ENCODE data around the gene C2orf72.
A peak's percentile ranks its signal among the peaks of the same experiment; 100 is the strongest.

C2orf72 gene

DNA sequence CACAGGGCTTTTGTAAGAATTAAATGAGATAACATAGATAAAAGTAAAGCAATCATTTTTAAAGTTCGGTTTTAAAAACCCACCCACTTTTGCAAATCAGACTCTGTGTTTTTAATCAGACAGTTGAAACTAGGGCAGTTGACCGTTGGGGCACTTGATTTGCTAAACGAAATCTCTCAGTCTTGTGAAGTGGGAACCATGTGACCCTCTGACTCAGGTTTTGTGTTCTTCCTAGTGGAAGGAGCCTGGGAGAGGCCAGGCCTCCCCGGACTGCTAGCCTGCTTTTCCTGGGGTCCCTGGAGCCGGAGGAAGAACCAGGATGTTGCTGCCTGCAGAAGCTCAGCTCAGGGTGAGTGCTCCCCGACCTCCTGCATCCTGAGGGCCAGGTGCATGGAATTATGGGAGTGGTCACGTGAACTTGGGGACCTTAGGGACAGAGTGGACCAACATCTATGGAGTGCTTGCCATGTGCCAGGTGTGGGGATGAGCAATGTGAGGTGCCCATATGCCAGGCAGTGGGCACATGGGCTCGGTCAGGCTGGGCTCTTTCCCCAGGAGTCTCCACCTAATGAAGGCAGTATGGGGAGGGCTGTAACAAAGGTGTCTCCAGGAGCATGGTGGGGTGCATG lies 3.9 kb downstream of the C2orf72 start:
- DNase-seq (ENCODE audit: low read depth in 3 of 3, low spot score in 1 of 3) = no peak

DNA sequence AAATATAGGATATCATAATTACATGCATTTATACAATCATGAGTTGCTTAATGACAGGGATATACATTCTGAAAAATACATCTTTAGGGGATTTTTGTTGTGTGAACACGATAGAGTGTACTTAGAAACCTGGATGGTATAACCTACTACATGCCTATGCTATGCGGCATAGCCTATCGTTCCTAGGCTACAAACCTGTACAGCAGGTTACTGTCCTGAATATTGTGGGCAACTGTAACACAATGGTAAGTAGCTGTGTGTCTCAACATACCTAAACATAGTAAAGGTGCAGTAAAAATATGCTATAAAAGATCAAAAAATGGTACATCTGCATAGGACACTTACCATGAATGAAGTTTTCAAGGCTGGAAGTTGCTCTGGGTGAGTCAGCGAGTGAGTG lies 6.5 kb downstream of the C2orf72 start:
- DNase-seq (ENCODE audit: low read depth in 3 of 3, low spot score in 1 of 3) = no peak

DNA sequence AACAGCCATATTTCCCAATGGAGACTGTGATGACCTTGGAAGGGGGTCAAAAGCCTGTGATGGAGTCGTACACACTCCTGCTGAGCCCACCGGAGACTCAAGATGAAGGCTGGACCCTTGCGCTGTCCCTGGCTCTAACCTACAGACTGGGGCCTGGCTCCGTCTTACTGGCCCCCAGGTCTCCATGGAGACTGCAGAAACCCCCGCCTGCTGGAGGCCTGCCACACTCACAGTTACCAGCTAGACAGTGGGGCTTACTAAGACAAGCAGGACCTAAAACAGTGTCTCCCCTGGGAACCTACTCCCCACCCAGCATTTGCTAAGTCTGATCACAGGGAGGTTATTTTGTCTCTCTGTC lies 9.6 kb downstream of the C2orf72 start:
- DNase-seq (ENCODE audit: low read depth in 3 of 3, low spot score in 1 of 3) = no peak

DNA sequence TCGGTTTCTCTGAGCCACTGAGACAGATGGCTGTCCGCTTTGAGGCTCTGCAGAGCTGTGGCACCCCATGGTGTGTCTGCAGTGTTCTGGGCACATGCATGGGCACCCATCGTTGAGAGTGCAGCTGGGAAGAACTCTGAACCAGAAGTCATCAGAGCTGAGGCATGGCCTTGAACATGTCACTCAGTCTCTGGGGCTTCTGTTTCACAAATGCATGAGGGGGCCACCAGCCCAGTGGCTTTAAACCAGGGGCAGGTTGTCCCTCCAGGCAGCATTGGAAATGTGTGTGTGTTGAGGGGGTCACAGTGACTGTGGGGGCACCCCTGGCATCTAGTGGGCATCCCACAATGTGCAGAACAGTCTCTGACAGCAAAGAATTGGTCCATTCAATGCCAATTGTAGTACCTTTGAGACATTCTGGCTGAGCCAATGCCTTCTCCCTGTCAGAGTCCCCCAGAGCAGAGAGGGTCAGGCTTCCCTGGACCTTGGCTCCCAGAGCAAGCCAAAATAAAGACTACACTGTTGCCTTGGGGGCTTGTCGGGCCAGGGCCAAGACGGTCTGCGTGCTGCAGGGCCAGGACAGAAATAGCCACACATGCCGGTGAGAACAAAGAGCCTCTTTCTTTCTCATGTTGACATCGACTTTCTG lies 10.1 kb downstream of the C2orf72 start:
- no peak for DNase-seq (ENCODE audit: low read depth in 3 of 3, low spot score in 1 of 3)

DNA sequence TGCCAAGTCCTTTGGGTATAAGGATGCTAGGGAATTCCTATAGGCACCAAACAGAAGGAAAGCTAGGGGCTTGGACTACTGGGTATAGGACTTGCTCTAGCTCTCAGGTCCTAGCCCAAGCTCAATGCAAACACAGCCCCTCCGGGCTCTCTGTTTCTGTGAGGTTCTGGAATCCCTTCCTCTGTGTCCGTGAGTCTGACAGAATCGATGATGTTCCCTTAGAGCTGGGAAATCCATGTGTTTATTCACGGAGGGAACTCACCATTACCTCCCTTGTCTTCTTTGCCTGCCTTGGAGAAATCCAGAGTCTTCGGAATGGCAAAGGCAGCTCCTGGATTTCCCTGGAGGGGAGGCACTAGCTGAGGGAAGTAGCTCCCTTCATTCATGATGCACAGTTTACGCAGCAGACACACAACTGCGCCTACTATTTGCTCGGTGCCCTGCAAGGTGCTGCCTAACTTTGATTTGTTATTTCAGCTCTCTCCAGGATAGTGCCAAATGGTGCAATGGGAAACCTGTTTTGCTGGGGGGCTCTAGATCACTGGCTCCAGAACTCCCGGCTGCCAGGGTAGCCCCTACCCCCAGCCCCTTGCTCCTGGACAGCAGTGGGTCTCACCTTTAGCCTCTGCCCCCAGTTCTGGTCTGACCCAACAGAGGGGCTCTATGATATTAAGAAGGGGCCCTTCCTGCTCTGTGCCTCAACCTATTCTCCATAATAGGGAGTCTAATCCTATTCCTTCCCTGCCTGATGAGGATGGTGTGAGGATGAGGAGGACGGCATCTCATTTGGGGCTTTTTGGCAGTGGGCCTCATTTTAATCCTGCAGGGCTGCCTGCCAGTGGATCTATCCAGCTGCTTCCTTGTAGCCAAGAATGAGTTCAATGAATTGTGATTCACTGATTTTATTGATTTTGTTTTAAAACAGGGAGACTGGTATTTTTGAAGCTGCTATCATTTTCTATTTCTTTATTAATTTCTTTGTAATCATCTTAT lies 10.9 kb downstream of the C2orf72 start:
- DNase-seq (ENCODE audit: low read depth in 3 of 3, low spot score in 1 of 3) = no peak

DNA sequence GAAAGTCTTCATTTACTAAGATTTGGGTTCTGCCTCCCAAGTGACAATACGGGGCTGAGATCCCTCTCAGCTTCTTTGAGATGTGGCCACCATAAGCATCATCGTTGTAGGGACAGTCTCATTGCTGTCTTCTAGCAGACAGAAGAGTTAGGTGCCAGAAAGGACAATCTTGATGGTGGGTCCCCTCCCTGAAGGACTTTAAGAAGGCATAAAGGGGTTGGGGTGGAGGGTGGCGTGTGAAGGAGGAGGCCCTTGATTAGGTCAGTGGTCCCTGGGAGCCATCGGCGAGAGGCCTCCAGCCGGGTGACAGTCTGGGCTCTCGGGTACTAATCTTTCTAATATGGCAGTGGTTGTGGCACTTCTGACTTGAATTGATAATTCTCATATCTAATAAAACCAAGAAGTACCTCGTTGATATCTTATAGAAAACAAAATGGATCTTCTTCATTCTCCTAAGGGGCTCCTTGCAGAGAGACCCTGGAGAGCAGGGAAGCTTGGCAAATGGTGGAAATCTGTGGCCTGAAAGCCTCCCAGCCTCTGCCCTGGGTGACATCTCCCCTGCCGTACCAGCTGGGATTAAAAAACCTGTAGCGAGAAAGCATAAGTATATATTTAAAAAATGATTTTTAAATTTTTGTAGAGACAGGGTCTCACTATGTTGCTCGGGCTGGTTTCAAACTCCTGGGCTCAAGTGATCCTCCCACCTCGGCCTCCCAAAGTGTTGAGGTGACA lies 12.1 kb downstream of the C2orf72 start:
- no peak for DNase-seq (ENCODE audit: low read depth in 3 of 3, low spot score in 1 of 3)

DNA sequence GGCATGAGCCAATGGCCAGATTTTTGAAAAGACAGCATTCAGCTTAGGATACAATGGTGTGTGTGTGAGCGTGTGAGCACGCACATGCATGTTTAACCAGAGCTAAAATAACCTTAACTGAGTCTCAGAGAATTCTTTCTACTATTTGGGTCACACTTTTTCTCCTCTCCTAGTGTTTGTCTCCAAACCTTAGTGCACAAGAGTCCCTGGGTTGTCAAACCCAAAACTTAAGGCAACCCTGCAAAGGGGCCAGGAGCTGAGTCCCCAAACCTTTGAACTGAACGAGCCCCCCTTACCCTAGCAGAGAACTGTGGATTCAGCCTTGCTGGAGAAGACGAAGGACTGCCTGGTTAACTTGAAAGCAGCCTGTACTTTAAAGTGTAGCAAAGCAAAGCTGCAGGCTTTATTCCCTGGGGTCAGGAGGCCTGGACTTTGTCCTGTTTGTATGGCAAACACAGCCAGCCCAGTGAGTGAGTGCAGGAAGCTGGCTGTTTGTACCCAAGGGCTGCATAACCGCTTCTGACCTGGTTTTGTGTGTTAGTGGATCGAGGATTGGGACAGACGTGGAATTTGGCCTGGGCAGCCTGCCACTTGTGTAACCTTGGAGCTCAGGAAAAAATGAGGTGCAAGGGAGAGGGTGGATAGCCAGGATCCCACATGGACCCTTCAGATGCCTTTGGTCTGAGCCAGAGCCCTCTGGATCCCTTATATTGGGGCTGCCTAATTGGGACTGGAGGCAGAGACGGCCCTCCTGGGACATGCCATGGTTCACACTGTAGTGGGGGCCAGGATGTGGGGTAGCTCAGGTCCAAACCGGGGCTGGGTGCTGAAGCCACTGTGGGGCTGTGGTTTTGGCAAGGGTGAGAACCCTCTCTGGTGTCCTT lies 12.9 kb downstream of the C2orf72 start:
- DNase-seq (ENCODE audit: low read depth in 3 of 3, low spot score in 1 of 3) = no peak

DNA sequence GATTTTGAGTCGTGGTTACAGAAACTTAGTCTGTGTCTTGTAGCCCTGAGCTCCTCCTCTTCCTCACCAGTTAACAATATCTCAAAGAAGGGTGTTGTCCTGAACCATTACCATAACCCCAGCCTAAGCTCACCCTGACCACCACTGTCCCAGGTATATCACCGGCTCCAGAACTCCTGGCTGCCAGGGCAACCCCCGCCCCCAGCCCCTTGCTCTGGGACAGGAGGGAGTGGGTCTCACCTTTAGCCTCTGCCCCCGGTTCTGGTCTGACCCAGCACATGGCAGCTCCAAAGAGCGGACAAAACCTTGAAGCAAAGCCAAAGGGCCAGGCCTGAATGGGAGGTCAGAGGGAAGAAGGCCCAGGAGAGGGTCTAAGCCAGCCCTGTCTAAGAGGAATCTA lies 13.8 kb downstream of the C2orf72 start:
- DNase-seq (ENCODE audit: low read depth in 3 of 3, low spot score in 1 of 3) = no peak

DNA sequence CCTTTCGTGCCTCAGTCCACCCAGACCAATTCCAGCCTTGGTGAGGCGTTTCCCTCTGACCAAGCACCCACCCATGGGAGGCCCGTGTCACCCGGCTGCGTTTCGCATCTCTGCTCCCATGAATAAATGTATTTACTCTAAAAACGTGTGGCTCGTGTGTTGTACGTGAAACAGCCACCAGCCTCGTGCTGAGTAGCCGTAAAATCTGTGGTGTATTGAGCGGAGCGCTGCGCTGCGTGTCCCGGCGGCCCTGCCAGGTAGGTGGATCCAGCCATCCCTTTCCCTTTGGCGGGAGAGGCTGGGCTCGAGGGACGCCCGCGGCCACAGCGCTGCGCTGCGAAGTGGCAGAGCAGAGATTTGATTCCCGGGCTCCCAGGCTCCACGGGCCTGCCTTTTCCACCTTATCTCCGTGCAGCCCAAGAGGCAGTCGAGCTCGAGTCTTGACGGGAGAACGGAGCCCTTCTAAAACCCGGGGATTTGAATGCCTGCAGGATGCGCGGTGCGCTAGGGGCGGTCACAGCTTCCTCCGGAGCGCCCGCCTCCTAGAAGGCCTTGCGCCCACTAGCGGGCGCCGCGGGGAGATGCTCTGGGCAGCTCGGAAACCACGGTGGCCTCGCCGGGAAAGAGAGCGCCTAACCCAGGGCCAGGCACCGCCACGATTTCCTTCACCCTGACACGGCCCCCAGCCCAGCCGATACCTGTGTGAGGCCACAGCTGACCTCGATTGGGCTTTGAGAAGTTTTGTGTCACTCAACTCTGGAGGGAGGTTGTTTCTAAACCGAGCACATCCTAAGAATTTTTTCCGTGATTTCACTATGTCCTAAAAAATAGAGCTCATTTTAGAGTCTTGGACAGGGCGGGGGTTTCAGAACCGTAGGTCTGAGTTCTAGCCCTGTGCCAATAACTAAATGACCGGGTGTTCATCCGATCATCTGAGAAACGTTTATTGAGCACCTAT lies 15.4 kb downstream of the C2orf72 start:
- peak; percentile 42 to 70 (median 63) for DNase-seq (ENCODE audit: low read depth in 3 of 3, low spot score in 1 of 3)

DNA sequence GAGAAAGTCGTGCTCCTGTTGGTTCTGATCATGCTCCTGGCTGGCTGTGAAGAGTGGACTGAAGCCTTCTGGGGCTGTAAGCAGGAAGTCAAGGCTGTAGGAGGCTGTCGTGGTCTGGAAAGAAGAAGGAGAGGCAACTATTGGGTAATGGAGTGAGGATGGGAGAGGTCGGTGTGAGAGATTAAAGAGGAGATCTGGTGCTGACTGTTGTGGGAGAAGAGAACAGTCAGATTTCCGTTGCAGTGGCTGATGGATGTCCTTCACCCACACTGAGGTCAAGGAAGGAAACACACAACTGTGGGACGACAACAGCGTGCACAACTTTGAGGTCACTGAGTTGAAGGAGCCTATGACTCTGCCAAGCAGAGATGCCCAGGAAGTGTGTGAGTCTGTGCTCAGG lies 16.5 kb downstream of the C2orf72 start:
- no peak for DNase-seq (ENCODE audit: low read depth in 3 of 3, low spot score in 1 of 3)

DNA sequence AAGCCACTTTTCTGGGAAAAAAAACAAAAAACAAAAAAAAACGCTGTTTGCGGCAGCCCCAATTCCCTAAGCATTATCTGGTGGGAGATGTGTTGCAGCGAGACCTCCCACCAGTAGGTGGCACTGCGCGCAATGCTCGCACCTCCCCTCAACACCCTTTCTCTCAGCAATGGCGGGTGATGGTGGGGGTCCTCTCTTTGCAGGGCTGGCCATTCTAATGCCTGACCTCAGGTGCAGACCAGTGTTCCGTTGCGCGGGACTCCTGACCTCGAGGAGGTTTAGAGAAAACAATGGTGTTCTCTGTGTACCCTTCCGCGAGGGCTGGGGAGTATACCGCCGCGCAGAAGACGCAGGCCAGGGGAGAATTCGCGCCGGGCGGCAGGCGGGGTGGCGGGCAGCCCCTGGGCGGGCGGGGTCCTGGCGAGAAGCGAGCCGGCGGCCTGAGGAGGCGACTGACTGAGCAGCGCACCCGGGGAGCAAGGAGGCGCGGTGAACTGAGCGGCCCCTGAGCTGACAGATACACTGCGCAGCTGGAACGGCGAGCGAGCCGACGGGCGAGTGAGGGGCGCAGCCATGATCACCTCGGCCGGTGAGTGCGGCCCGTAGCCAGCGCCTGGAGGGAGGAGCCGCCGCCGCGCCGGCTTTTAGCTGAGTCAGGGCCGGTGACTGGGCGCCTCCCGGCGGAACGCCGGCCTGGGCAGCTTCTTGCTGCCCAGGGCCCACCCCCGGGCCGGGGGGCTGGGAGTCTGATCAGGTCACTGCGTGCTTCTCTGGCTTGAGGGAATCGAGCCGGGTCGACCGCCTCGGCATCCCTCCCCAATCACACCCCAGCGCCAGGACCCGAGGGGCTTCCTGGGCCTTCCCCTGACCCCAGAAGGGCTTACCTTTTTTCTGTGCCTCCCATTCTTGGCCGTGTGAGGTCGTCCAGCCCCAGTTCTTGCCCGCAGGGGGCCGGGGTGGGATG lies 19.4 kb downstream of the C2orf72 start, which contains the start of gene PSMD1:
PSMD1 (plus strand) TSS at position 415 of the 964 bp plus-strand sequence; CDS start at position 574, 159 bp downstream.
- peak; percentile 83 to 89 (median 85) for DNase-seq (ENCODE audit: low read depth in 3 of 3, low spot score in 1 of 3)

DNA sequence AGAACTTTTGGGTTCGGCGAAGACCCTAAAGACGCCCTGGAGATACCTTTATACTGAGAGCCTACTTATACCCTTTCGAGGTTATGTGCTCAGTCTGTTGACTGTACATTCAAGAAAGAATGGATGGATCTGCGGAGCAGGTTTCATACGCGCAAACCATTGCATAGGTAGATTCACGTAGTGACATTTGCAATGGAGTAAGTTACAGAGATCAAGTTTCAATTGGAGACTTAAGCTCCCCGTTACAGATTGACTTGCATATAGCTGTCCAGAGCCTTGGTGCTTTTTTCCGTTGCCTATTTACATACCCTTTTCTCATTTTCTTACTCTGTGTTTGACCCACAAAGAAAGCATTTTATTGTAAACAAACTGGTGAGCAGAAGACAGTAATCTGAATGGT lies 20.3 kb downstream of the C2orf72 start:
- no peak for DNase-seq (ENCODE audit: low read depth in 3 of 3, low spot score in 1 of 3)

DNA sequence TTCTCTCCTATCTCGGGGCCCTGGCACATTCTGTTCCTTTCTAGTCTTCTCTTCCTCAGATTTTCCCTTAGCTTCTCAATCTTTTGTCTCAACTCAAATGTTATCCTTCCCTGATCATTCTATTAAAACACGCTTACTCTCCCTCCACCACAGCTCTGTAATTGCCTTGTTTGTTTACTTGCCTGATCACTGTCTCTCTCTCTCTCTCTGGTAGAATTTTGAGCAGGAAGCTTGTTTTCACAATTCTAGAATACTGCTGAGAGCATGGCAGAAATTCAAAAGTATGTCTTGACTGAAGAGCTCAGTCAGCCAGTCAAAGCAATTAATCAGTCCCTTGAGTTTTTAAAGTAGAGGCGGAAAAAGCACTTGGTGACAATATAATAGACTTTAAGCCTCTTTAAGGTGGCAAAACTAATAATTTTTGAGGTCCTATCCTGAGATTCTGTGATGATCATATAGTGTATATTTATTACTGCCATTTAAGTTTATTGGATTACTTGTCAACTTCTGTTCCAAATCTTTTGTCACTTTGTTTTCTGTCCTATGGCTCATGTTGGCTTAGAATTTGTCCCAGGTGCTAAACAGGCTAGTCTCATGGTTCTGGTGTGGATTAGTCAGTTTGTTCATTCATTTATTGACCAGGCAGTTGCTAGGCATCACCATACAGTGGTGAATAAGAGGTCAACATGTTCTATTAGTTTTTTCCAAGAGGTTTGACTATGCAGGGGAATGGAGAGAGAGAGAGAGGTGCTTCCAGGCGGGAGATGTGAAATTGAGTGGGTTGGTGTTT lies 21.6 kb downstream of the C2orf72 start:
- DNase-seq (ENCODE audit: low read depth in 3 of 3, low spot score in 1 of 3) = no peak

DNA sequence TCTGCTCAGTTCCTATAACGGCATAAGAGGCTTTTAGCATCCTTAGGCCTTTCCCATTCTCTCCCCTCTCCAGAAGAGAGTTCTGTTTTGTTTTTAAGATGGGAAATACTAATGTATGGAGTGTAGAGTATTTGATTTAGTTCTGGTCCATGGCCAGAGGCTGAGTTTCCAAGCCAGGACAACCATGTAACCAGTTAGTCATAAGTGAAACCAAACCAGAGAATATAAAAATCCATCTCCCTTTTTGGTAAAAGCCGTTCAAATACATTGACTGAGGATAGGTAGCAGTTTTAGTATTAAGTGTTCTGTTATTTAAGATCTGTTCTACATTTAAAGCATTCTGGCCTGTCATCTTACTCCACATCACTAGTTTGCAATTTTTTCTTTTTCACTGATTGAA lies 22.4 kb downstream of the C2orf72 start:
- DNase-seq (ENCODE audit: low read depth in 3 of 3, low spot score in 1 of 3) = no peak

DNA sequence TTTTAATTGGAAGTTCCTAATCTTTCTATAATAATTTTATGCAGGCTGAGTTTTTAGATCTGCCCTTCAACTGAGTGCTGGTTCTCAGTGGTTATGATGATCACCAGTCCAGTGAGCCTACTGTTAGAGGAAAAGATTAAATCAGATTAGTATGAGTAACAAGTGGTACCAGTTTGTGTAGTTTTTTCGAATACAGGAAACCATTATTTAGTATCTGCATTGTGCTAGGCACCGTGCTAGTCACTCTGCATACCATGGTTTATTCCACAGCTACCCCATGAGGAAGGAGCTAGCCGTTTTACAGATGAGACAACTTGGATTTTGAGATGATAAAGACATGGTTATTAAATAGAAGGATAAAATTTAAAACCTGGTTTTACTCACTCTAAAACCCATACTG lies 25.5 kb downstream of the C2orf72 start:
- DNase-seq (ENCODE audit: low read depth in 3 of 3, low spot score in 1 of 3) = no peak

DNA sequence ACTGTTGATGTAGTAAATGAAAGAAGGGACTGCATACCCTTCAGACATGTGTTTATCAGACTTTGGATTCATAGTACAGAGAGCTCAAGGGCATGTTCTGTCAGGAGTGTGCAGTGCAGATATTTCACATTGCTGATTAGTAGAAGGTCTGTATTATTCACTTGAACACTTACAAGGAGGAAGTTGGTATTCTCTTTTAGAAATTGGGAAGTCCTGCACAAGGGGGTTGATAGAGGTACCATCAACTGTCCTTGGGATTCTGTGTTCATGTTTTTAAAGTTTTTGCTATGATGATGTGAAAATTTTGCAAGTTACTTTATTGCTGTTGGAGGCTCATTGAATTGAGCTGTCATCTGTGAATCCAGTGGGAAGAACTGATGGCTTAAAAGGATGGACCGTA lies 26.0 kb downstream of the C2orf72 start:
- DNase-seq (ENCODE audit: low read depth in 3 of 3, low spot score in 1 of 3) = no peak

DNA sequence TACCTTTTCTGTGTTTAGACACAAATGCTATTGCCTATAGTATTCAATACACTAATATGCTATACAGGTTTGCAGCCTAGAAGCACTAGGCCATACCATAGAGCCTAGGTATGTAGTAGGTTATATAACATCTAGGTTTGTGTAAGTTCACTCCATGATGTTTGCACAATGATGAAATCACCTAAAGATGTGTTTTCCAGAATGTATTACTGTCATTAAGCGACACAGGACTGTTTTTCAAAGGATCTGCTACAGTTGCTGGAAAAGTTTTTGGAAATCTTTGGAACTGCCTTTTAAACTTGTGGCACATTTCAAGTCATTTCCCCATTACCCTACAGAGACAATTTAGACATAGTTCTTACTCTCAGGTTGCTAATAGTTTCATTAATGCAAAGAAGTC lies 28.6 kb downstream of the C2orf72 start:
- no peak for DNase-seq (ENCODE audit: low read depth in 3 of 3, low spot score in 1 of 3)

Measured in stimulated activated CD4-positive, alpha-beta T cell treated with anti-CD3 and anti-CD28 coated beads, TNF-alpha, amount 100 ng/mL, for 1 hour (primary cell).